HG02798 (cell line): ENCODE measurements around the gene FNDC3B.
A peak's percentile ranks its signal among the peaks of the same experiment; 100 is the strongest.

Experiments
- ATAC-seq: cut with Tn5 transposase; IDR thresholded peaks from one replicate; pipeline ENCODE4 v1.9.1; 2021; ENCODE audit warnings: mild to moderate bottlenecking; ENCODE audit not compliant: unreplicated experiment, poor library complexity

Gene FNDC3B

GRCh38 chr3:172315401-172316091, 276.2 kb downstream of the FNDC3B start:
- ATAC-seq, result no peak

- ATAC-seq, result no peak
Measured at GRCh38 chr3:172316758-172317157, 277.4 kb downstream of the FNDC3B start.

- ATAC-seq, result no peak
Measured at GRCh38 chr3:172317481-172317880, 278.1 kb downstream of the FNDC3B start.

- peak; percentile 72 for ATAC-seq
Measured at GRCh38 chr3:172317984-172318383, 278.6 kb downstream of the FNDC3B start.

GRCh38 chr3:172319595-172319994, 280.2 kb downstream of the FNDC3B start:
- no peak for ATAC-seq

GRCh38 chr3:172320468-172320867, 281.1 kb downstream of the FNDC3B start:
- ATAC-seq, result no peak

- no peak for ATAC-seq
Measured at GRCh38 chr3:172321035-172321434, 281.7 kb downstream of the FNDC3B start.

GRCh38 chr3:172323894-172324610, 284.7 kb downstream of the FNDC3B start:
- no peak for ATAC-seq

- no peak for ATAC-seq
Measured at GRCh38 chr3:172324611-172325203, 285.3 kb downstream of the FNDC3B start.

- ATAC-seq, result no peak
Measured at GRCh38 chr3:172325461-172325860, 286.1 kb downstream of the FNDC3B start.

- no peak for ATAC-seq
Measured at GRCh38 chr3:172326993-172327392, 287.6 kb downstream of the FNDC3B start.

- no peak for ATAC-seq
Measured at GRCh38 chr3:172328282-172328681, 288.9 kb downstream of the FNDC3B start.

- ATAC-seq, result no peak
Measured at GRCh38 chr3:172329070-172329469, 289.7 kb downstream of the FNDC3B start.

- ATAC-seq, result no peak
Measured at GRCh38 chr3:172330413-172330812, 291.0 kb downstream of the FNDC3B start.

- ATAC-seq, result peak; percentile 85
Measured at GRCh38 chr3:172332256-172333041, 293.1 kb downstream of the FNDC3B start.

GRCh38 chr3:172333042-172333377, 293.6 kb downstream of the FNDC3B start:
- ATAC-seq, result no peak

- ATAC-seq, result no peak
Measured at GRCh38 chr3:172333692-172334457, 294.5 kb downstream of the FNDC3B start.

GRCh38 chr3:172334671-172335207, 295.4 kb downstream of the FNDC3B start:
- no peak for ATAC-seq

GRCh38 chr3:172339892-172340291, 300.5 kb downstream of the FNDC3B start:
- ATAC-seq, result no peak

GRCh38 chr3:172340583-172340982, 301.2 kb downstream of the FNDC3B start:
- ATAC-seq, result no peak
